ENCODE results near the gene CNKSR1. TPM values are rescaled to one million over a fixed set of nuclear protein-coding genes. Genes with fewer than 3 reads are reported as not detected.

CNKSR1 gene
- total and polyA plus RNA-seq, 2 of the 13 experiments (the other 11 are each of a cell fraction or from before 2014, with no cell fraction given): 3.4 to 8.9 TPM

DNA sequence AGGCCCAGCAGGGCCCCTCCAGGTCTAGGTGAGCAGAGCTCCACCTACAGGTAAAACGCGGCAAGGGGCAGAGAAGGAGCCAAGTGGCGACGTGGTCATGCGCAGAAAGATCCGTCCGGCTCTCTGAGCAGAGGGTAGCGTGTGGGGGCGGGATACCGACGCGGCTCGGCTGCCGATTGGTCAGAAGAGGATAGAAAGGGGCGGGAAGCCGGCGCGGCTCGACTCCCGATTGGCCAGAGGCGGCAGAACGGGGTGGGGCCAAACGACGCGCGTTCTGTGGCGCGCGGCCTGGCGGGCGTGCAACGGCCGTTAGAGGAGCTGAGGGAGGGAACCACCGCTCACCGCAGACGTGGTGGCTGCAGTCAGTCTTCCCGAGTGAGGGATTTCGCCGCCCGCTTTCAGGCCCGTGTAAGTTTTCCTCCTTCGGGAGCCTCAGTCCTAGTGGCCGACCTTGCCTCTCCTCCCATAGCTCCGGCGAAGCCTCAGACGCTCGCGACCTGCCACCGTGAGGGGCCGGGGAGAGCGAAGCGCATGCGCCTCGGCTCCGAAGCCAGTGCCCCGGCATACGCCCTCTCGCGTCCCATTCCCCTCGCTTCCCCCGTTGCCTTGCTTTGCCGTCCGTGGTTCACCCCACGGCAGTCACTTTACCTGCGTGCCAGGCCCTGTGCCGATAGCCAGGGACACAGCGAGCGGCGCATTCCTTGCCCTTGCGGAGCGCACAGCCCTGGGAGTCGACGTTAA, 56.8 kb downstream of the CNKSR1 start, which contains the start of gene CEP85 (continued):
- TF ChIP-seq, protein P1, sequence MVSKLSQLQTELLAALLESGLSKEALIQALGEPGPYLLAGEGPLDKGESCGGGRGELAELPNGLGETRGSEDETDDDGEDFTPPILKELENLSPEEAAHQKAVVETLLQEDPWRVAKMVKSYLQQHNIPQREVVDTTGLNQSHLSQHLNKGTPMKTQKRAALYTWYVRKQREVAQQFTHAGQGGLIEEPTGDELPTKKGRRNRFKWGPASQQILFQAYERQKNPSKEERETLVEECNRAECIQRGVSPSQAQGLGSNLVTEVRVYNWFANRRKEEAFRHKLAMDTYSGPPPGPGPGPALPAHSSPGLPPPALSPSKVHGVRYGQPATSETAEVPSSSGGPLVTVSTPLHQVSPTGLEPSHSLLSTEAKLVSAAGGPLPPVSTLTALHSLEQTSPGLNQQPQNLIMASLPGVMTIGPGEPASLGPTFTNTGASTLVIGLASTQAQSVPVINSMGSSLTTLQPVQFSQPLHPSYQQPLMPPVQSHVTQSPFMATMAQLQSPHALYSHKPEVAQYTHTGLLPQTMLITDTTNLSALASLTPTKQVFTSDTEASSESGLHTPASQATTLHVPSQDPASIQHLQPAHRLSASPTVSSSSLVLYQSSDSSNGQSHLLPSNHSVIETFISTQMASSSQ (IDR thresholded peaks at IDR 0.05; ENCODE audit: low read depth): no peak
- TF ChIP-seq, protein P1 (CRISPR knock-in tag; IDR thresholded peaks at IDR 0.05; ENCODE audit: borderline replicate concordance): no peak; the same call in 1 of the 2 replicates
- TF ChIP-seq GATAD2A (CRISPR knock-in tag; IDR thresholded peaks at IDR 0.05) (peak; percentile 64), NRL (CRISPR knock-in tag; IDR thresholded peaks at IDR 0.05; ENCODE audit: borderline replicate concordance) (peak; percentile 60; the same call in 1 of the 2 replicates), RFXAP (CRISPR knock-in tag; IDR thresholded peaks at IDR 0.05; ENCODE audit: borderline replicate concordance) (no peak), ZNF724P (CRISPR knock-in tag; IDR thresholded peaks at IDR 0.05; ENCODE audit: borderline replicate concordance) (peak; percentile 94), ZNF10 (CRISPR knock-in tag; IDR thresholded peaks at IDR 0.05; ENCODE audit: borderline replicate concordance, low read depth) (no peak), TEAD2 (CRISPR knock-in tag; IDR thresholded peaks at IDR 0.05) (no peak), ZMYM2 (CRISPR knock-in tag; IDR thresholded peaks at IDR 0.05) (no peak; the same call in 1 of the 2 replicates), ZNF335 (CRISPR knock-in tag; IDR thresholded peaks at IDR 0.05) (no peak), NR1H2 (CRISPR knock-in tag; IDR thresholded peaks at IDR 0.05; ENCODE audit: borderline replicate concordance, low read depth) (no peak), ZNF75D (CRISPR knock-in tag; IDR thresholded peaks at IDR 0.05; ENCODE audit: borderline replicate concordance) (no peak), ZNF382 (CRISPR knock-in tag; IDR thresholded peaks at IDR 0.05; ENCODE audit: borderline replicate concordance) (no peak), ZFYVE20 (CRISPR knock-in tag; IDR thresholded peaks at IDR 0.05; ENCODE audit: borderline replicate concordance, low read depth) (no peak), NR2F6 (IDR thresholded peaks at IDR 0.05) (peak; percentile 14; the same call in 1 of the 2 replicates), NR2F6 (CRISPR knock-in tag; IDR thresholded peaks at IDR 0.05) (peak; percentile 31; the same call in 1 of the 2 replicates), NCOA2 (CRISPR knock-in tag; IDR thresholded peaks at IDR 0.05) (no peak; the same call in 1 of the 2 replicates)
- TF ChIP-seq, protein P2, sequence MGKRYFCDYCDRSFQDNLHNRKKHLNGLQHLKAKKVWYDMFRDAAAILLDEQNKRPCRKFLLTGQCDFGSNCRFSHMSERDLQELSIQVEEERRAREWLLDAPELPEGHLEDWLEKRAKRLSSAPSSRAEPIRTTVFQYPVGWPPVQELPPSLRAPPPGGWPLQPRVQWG (CRISPR knock-in tag; IDR thresholded peaks at IDR 0.05; ENCODE audit: borderline replicate concordance, low read depth): no peak
- TF ChIP-seq, protein P3, sequence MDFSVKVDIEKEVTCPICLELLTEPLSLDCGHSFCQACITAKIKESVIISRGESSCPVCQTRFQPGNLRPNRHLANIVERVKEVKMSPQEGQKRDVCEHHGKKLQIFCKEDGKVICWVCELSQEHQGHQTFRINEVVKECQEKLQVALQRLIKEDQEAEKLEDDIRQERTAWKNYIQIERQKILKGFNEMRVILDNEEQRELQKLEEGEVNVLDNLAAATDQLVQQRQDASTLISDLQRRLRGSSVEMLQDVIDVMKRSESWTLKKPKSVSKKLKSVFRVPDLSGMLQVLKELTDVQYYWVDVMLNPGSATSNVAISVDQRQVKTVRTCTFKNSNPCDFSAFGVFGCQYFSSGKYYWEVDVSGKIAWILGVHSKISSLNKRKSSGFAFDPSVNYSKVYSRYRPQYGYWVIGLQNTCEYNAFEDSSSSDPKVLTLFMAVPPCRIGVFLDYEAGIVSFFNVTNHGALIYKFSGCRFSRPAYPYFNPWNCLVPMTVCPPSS (IDR thresholded peaks at IDR 0.05): no peak
- TF ChIP-seq, protein P4, sequence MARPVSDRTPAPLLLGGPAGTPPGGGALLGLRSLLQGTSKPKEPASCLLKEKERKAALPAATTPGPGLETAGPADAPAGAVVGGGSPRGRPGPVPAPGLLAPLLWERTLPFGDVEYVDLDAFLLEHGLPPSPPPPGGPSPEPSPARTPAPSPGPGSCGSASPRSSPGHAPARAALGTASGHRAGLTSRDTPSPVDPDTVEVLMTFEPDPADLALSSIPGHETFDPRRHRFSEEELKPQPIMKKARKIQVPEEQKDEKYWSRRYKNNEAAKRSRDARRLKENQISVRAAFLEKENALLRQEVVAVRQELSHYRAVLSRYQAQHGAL (CRISPR knock-in tag; IDR thresholded peaks at IDR 0.05; ENCODE audit: not compliant biosample characterization): no peak
- TF ChIP-seq, protein P5, sequence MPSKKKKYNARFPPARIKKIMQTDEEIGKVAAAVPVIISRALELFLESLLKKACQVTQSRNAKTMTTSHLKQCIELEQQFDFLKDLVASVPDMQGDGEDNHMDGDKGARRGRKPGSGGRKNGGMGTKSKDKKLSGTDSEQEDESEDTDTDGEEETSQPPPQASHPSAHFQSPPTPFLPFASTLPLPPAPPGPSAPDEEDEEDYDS (CRISPR knock-in tag; IDR thresholded peaks at IDR 0.05): peak; percentile 84
- TF ChIP-seq, protein P6, sequence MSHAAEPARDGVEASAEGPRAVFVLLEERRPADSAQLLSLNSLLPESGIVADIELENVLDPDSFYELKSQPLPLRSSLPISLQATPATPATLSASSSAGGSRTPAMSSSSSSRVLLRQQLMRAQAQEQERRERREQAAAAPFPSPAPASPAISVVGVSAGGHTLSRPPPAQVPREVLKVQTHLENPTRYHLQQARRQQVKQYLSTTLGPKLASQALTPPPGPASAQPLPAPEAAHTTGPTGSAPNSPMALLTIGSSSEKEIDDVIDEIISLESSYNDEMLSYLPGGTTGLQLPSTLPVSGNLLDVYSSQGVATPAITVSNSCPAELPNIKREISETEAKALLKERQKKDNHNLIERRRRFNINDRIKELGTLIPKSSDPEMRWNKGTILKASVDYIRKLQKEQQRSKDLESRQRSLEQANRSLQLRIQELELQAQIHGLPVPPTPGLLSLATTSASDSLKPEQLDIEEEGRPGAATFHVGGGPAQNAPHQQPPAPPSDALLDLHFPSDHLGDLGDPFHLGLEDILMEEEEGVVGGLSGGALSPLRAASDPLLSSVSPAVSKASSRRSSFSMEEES (CRISPR knock-in tag; IDR thresholded peaks at IDR 0.05): no peak

Data from HepG2 (cell line).